ENCODE data around the gene ASTN2.

ASTN2 gene

GRCh38 chr9:116416421-116416820, 998.4 kb downstream of the ASTN2 start:
- TF ChIP-seq, protein P1, sequence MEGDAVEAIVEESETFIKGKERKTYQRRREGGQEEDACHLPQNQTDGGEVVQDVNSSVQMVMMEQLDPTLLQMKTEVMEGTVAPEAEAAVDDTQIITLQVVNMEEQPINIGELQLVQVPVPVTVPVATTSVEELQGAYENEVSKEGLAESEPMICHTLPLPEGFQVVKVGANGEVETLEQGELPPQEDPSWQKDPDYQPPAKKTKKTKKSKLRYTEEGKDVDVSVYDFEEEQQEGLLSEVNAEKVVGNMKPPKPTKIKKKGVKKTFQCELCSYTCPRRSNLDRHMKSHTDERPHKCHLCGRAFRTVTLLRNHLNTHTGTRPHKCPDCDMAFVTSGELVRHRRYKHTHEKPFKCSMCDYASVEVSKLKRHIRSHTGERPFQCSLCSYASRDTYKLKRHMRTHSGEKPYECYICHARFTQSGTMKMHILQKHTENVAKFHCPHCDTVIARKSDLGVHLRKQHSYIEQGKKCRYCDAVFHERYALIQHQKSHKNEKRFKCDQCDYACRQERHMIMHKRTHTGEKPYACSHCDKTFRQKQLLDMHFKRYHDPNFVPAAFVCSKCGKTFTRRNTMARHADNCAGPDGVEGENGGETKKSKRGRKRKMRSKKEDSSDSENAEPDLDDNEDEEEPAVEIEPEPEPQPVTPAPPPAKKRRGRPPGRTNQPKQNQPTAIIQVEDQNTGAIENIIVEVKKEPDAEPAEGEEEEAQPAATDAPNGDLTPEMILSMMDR (conservative IDR thresholded peaks at IDR 0.05; ENCODE audit: low read length), result no peak
- H3K4me3 ChIP-seq (ENCODE audit: low read length), result no peak overlapping the region
- no peak for DNase-seq (ENCODE audit: low read depth)

DNA sequence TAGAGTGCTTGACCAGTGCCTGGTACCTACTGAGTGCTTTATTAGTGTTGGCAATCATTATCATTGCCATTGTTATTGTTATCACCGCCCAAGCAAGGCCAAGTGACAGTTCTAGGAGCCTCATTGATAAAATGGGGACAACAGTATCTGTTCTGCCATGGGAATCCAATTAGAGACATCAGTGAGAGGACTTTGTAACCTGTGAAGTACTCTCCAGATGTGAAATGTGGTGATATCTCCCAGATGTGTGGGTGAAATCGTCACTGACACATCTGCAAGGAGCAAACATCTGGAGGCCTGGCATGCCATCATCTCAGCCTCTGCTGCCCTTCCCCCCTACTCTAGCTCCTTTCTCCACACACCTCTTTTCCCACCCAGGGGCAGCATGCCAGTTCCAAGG, 1000.5 kb downstream of the ASTN2 start:
- DNase-seq (ENCODE audit: low read depth), result no peak
- no peak overlapping the region for H3K4me3 ChIP-seq (ENCODE audit: low read length)
- TF ChIP-seq, protein P1 (conservative IDR thresholded peaks at IDR 0.05; ENCODE audit: low read length), result no peak

DNA sequence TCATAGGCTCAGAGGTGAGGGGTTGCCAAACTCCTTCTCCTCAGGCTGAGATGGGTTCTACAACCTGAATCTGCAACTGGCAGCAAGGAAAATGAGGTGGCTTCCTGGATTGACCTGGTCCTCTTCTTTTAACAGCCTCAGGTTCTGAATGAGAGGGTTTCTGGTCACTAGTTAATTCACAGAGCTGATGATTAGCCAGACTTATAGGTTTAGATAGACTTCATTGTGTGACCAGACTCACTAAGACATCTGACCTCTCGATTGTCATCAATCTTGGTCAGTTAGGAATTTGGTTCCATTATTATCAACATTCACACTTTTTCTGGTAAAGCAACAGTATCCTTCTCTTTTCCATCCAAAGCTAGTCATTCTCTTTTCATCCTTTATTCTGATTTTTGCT, 1003.4 kb downstream of the ASTN2 start:
- TF ChIP-seq, protein P1 (conservative IDR thresholded peaks at IDR 0.05; ENCODE audit: low read length), result no peak
- no peak for DNase-seq (ENCODE audit: low read depth)
- no peak overlapping the region for H3K4me3 ChIP-seq (ENCODE audit: low read length)

GRCh38 chr9:116409638-116410037, 1005.2 kb downstream of the ASTN2 start:
- TF ChIP-seq, protein P1 (conservative IDR thresholded peaks at IDR 0.05; ENCODE audit: low read length), result no peak
- H3K4me3 ChIP-seq (ENCODE audit: low read length), result no peak overlapping the region
- DNase-seq (ENCODE audit: low read depth), result no peak

GRCh38 chr9:116409129-116409528, 1005.7 kb downstream of the ASTN2 start:
- H3K4me3 ChIP-seq (ENCODE audit: low read length), result no peak overlapping the region
- TF ChIP-seq, protein P1 (conservative IDR thresholded peaks at IDR 0.05; ENCODE audit: low read length), result no peak
- no peak for DNase-seq (ENCODE audit: low read depth)

GRCh38 chr9:116406469-116406868, 1008.4 kb downstream of the ASTN2 start:
- no peak overlapping the region for H3K4me3 ChIP-seq (ENCODE audit: low read length)
- no peak for DNase-seq (ENCODE audit: low read depth)
- TF ChIP-seq, protein P1 (conservative IDR thresholded peaks at IDR 0.05; ENCODE audit: low read length), result no peak

GRCh38 chr9:116405321-116405720, 1009.5 kb downstream of the ASTN2 start:
- TF ChIP-seq, protein P1 (conservative IDR thresholded peaks at IDR 0.05; ENCODE audit: low read length), result no peak
- H3K4me3 ChIP-seq (ENCODE audit: low read length), result no peak overlapping the region
- no peak for DNase-seq (ENCODE audit: low read depth)

Data from AG10803 (cell line).